Measurements from ENCODE around the gene MEX3A. TPM values are rescaled to one million over a fixed set of nuclear protein-coding genes. Genes with fewer than 3 reads are reported as not detected.

MEX3A gene
- total and polyA plus RNA-seq, 2 donors (not counting 3 experiments of a cell fraction or from before 2014, with no cell fraction given): 20.2 to 23.6 TPM

DNA sequence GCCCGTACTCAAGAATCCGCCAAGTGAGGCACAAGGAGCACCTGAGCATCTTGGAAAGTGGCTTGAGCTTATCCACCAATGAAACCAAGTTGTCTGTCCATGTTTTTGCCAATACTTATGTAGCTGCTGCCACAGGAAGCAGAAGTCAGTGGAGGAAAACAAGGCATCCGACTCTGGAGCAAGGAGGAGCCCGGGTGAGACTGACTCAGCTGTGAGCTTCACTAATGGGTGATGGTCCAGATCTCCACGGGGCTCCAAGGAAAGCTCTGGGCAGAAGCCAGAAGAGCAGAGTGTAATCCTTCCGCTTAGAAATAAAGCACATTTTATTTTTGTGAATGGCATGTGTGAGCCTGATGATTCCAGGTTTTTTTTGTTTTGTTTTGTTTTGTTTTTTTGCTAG lies 49.3 kb downstream of the MEX3A start:
- Histone ChIP-seq H3K4me3 (replicated peaks in 1 of 3; ENCODE audit: insufficient read depth in 1 of 3, low read depth in 1 of 3, low read length in 3 of 3) (no peak overlapping the region), H3K9ac (replicated peaks; ENCODE audit: extremely low read depth, insufficient read depth, low read length) (no peak overlapping the region), H2AFZ (ENCODE audit: low read depth, low read length) (peak overlapping the region; percentile 42), H3K9me1 (replicated peaks; ENCODE audit: control insufficient read depth, extremely low read depth, insufficient read depth, low read length) (no peaks in the 10 kb centered on the region), H3K27me3 (ENCODE audit: control insufficient read depth in 2 of 2, insufficient read depth in 2 of 2, low read length in 2 of 2) (no peaks in the 10 kb centered on the region), H3K4me2 (ENCODE audit: insufficient read depth, low read length) (no peak overlapping the region), H3K79me2 (ENCODE audit: control insufficient read depth, insufficient read depth, low read length) (no peaks in the 10 kb centered on the region), H3K27ac (ENCODE audit: insufficient read depth, low read depth, low read length) (no peak overlapping the region), H3K36me3 (ENCODE audit: control insufficient read depth in 2 of 2, extremely low read depth in 1 of 2, insufficient read depth in 2 of 2, low read length in 2 of 2) (peaks cover 0 to 6% of the 10 kb centered on the region in 2 experiments), H4K20me1 (replicated peaks; ENCODE audit: control insufficient read depth, extremely low read depth, insufficient read depth, low read length) (no peaks in the 10 kb centered on the region), H3K4me1 (ENCODE audit: control insufficient read depth, extremely low read depth, insufficient read depth, low read length) (peaks cover 7% of the 10 kb centered on the region), H3K9me3 (replicated peaks; ENCODE audit: control insufficient read depth, insufficient read depth, low read length) (no peaks in the 10 kb centered on the region)
- peak; percentile 69 for FAIRE-seq
- BruUV-seq (replicated peaks): no TSS peak
- ChIA-PET POLR2A (no interaction called here), CTCF (interaction anchor here (1.0 to 3.4 kb wide), 6 partner anchors 20 to 192 kb away, joined by 3 to 18 read pairs (median 4); partner anchors contain the start of gene UBQLN4)
- intact Hi-C loops (cut with micrococcal nuclease) (no loop called here), dilution Hi-C loops (cut with MboI; ENCODE audit: extremely low pct_ligation_motif_present, low sequenced_read_pairs) (no loop called here)
- DNase-seq (ENCODE audit: low read depth, low spot score): peak; percentile 63
- TF ChIP-seq EZH2 (IDR thresholded peaks at IDR 0.05; ENCODE audit: borderline replicate concordance, low read depth, low read length, severe bottlenecking) (no peak), FOS (IDR thresholded peaks at IDR 0.05; ENCODE audit: borderline replicate concordance, insufficient read depth, low read length) (no peak), JUN (IDR thresholded peaks at IDR 0.05; ENCODE audit: borderline replicate concordance, insufficient read depth, insufficient read length, low read depth) (no peak), MYC (IDR thresholded peaks at IDR 0.05; ENCODE audit: low read depth, low read length) (no peak), POLR2AphosphoS5 (IDR thresholded peaks at IDR 0.05; ENCODE audit: insufficient read depth, low read depth, low read length) (no peak)
- TF ChIP-seq, protein P1, sequence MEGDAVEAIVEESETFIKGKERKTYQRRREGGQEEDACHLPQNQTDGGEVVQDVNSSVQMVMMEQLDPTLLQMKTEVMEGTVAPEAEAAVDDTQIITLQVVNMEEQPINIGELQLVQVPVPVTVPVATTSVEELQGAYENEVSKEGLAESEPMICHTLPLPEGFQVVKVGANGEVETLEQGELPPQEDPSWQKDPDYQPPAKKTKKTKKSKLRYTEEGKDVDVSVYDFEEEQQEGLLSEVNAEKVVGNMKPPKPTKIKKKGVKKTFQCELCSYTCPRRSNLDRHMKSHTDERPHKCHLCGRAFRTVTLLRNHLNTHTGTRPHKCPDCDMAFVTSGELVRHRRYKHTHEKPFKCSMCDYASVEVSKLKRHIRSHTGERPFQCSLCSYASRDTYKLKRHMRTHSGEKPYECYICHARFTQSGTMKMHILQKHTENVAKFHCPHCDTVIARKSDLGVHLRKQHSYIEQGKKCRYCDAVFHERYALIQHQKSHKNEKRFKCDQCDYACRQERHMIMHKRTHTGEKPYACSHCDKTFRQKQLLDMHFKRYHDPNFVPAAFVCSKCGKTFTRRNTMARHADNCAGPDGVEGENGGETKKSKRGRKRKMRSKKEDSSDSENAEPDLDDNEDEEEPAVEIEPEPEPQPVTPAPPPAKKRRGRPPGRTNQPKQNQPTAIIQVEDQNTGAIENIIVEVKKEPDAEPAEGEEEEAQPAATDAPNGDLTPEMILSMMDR (IDR thresholded peaks at IDR 0.05; ENCODE audit: extremely low read depth in 1 of 2, insufficient read depth in 1 of 2, low read depth in 1 of 2, low read length in 2 of 2): no peak
- TF ChIP-seq, protein P2, sequence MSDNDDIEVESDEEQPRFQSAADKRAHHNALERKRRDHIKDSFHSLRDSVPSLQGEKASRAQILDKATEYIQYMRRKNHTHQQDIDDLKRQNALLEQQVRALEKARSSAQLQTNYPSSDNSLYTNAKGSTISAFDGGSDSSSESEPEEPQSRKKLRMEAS (IDR thresholded peaks at IDR 0.05; ENCODE audit: insufficient read depth, insufficient read length): no peak

Measured in endothelial cell of umbilical vein (primary cell).